A549 treated with AZD9567 at 1 μM for 4 hours (cell line): ENCODE results near the gene ANKLE1. TPM values are rescaled to one million over a fixed set of nuclear protein-coding genes. Genes with fewer than 3 reads are reported as not detected.

ENCODE experiments used
- total RNA-seq: library from RNA; stranded (reverse); fragments of 200-300 nt; extraction: Qiagen RNA extraction; gene quantifications from 5 replicates; pipeline ENCODE4 v1.2.3, GENCODE V29; 2022; ENCODE audit not compliant: insufficient read depth

ANKLE1 gene
- 0.21 to 0.52 TPM (median 0.47 TPM) in 4 of 5 replicates, not detected in the other for total RNA-seq

GRCh38 chr19:17281391-17282304, at the start of gene ANKLE1:
Gene ANKLE1, plus strand, starts transcription at chr19:17281901. Its CDS starts 20 bp downstream, at chr19:17281921.

GRCh38 chr19:17245535-17245984, 36.1 kb upstream of the ANKLE1 start, which contains the start of gene NR2F6:
Gene NR2F6, minus strand, starts transcription at chr19:17245919. Its CDS starts 699 bp downstream, at chr19:17245220.

GRCh38 chr19:17264641-17264979, 17.1 kb upstream of the ANKLE1 start, which contains the start of gene USHBP1:
Gene USHBP1, minus strand, starts transcription at chr19:17264745. Its CDS starts 446 bp downstream, at chr19:17264299.

GRCh38 chr19:17266975-17267788, 14.5 kb upstream of the ANKLE1 start, which contains the start of gene BABAM1:
Gene BABAM1, plus strand, starts transcription at chr19:17267443. Its CDS starts 1,364 bp downstream, at chr19:17268807.

GRCh38 chr19:17303167-17303939, 21.7 kb downstream of the ANKLE1 start, which contains the start of gene ABHD8:
Gene ABHD8, minus strand, starts transcription at chr19:17303425. Its CDS starts 1,809 bp downstream, at chr19:17301616.

GRCh38 chr19:17305517-17306284, 24.0 kb downstream of the ANKLE1 start, which contains the start of gene MRPL34:
Gene MRPL34, plus strand, starts transcription at chr19:17305872. Its CDS starts 21 bp downstream, at chr19:17305893.

GRCh38 chr19:17309198-17309964, 27.7 kb downstream of the ANKLE1 start, which contains the start of gene DDA1:
Gene DDA1, plus strand, starts transcription at chr19:17309563. Its CDS starts 92 bp downstream, at chr19:17309655.

GRCh38 chr19:17334414-17335409, 53.0 kb downstream of the ANKLE1 start, which contains the start of gene ANO8:
Gene ANO8, minus strand, starts transcription at chr19:17334855. Its CDS starts 185 bp downstream, at chr19:17334670.

Other genes starting within 250 kb of the ANKLE1 start
- gene HAUS8, start 206.4 kb upstream of the ANKLE1 start, total RNA-seq = 13.9 to 17.0 TPM (median 16.7 TPM) in 5 replicates
- 28.5 to 34.4 TPM (median 32.3 TPM) in 5 replicates for gene MYO9B, start 206.1 kb upstream of the ANKLE1 start, total RNA-seq
- 16.7 to 20.6 TPM (median 17.0 TPM) in 5 replicates for gene USE1, start 66.5 kb upstream of the ANKLE1 start, total RNA-seq
- gene OCEL1, start 55.7 kb upstream of the ANKLE1 start, total RNA-seq = 6.9 to 15.5 TPM (median 13.3 TPM) in 5 replicates
- 22.5 to 59.0 TPM (median 52.2 TPM) in 5 replicates for gene NR2F6, start 36.0 kb upstream of the ANKLE1 start, total RNA-seq
- gene USHBP1, start 17.2 kb upstream of the ANKLE1 start, total RNA-seq = not detected in 5 replicates
- 59.0 to 77.0 TPM (median 61.0 TPM) in 5 replicates for gene BABAM1, start 14.5 kb upstream of the ANKLE1 start, total RNA-seq
- 2.6 to 5.2 TPM (median 2.8 TPM) in 5 replicates for gene ABHD8, start 21.5 kb downstream of the ANKLE1 start, total RNA-seq
- gene MRPL34, start 24.0 kb downstream of the ANKLE1 start, total RNA-seq = 66.3 to 82.7 TPM (median 80.6 TPM) in 5 replicates
- gene DDA1, start 27.7 kb downstream of the ANKLE1 start, total RNA-seq = 48.2 to 59.3 TPM (median 53.7 TPM) in 5 replicates
- gene ANO8, start 53.0 kb downstream of the ANKLE1 start, total RNA-seq = 1.0 to 4.4 TPM (median 4.0 TPM) in 5 replicates
- 8.8 to 23.2 TPM (median 21.7 TPM) in 5 replicates for gene GTPBP3, start 55.7 kb downstream of the ANKLE1 start, total RNA-seq
- gene PLVAP, start 95.4 kb downstream of the ANKLE1 start, total RNA-seq = not detected in 5 replicates
- gene CCDC194, start 112.3 kb downstream of the ANKLE1 start, total RNA-seq = not detected in 5 replicates
- 0.21 TPM in 1 of 5 replicates, not detected in the others for gene BST2, start 123.7 kb downstream of the ANKLE1 start, total RNA-seq
- 6.5 to 39.6 TPM (median 37.4 TPM) in 5 replicates for gene MVB12A, start 138.1 kb downstream of the ANKLE1 start, total RNA-seq
- gene TMEM221, start 166.8 kb downstream of the ANKLE1 start, total RNA-seq = 0.58 to 0.83 TPM (median 0.75 TPM) in 4 of 5 replicates, not detected in the other
- gene NXNL1, start 179.0 kb downstream of the ANKLE1 start, total RNA-seq = not detected in 5 replicates
- gene SLC27A1, start 188.6 kb downstream of the ANKLE1 start, total RNA-seq = 2.6 to 3.0 TPM (median 2.7 TPM) in 5 replicates
- gene PGLS, start 229.7 kb downstream of the ANKLE1 start, total RNA-seq = 49.7 to 75.8 TPM (median 74.2 TPM) in 5 replicates